ENCODE data around the gene MARCHF9.
A peak's percentile ranks its signal among the peaks of the same experiment; 100 is the strongest.

MARCHF9 gene

DNA sequence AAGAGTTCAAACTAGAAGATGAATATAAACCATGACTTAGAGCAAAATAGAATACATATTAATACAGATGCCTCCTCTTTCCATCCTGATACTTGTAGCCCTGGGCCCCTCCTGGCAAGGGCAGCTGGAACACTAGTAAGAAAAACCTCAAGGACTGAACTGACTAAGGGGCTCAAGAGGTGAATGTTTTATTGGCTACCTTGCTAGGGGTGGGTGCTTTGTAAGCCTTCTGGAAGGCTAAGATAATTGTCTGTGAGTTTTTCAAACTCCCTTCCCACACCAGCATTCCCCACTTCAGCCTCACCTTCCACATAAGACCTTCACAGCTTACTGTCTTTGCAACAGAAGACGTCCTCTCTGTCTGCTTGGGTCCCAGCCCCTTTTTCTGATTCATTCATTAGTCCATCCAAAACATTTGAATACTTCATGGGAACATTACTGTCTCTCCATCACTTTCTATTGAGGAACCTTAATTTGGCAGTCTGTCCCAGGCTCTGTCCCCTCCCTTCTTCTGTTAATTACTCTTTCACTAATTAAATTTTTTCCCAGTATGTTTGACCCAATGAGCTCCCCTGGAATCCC is 1.1 kb upstream of the MARCHF9 start:
- DNase-seq (ENCODE audit: low read depth), result no peak

DNA sequence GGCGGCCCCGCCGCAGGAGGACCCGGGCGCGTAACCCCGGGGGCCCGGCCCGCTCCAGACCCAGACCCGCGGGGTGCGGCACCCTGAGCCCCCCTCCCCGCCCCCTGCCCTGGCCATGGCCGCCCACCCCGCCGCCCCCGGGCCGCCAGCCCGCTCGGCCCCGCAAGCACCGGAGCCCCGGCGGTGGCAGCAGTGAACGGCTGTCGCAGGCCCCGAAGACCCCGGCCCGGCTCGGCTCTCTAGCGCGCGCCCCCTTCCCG is 221 bp downstream of the MARCHF9 start:
- DNase-seq (ENCODE audit: low read depth), result no peak

DNA sequence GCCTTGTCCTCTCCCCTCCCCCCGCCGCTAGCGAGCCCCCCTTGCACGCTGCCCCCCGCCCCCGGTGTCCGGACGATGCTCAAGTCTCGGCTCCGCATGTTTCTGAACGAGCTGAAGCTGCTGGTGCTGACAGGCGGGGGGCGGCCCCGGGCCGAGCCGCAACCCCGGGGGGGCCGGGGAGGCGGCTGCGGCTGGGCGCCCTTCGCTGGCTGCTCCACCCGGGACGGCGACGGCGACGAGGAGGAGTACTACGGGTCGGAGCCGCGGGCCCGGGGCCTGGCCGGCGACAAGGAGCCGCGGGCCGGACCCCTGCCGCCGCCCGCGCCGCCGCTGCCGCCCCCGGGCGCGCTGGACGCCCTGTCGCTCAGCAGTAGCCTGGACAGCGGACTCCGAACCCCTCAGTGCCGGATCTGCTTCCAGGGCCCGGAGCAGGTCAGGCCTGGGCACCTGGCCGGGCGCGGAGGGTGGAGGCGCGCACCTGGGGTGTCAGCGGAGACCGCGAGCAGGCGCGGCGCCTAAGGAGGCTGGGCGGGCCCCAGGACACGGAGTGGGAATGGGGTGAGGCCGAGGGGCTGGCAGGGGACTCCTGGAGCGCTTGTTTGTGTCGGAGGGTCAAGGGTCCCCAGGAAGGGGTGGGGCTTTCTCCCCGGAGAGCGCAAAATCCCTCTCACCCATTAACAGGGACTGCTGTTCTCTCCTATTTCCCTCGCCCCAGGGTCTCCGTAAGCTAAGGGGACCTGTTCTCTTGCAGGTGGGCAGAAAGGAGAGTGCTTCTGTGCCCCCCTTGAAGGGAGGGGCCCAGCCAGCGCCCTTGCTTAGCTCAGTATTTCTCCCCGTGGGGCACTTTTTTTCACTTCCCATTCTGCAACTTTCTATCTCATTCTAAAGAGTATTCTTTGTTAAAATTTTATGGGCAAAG is 810 bp downstream of the MARCHF9 start:
- DNase-seq (ENCODE audit: low read depth), result no peak

DNA sequence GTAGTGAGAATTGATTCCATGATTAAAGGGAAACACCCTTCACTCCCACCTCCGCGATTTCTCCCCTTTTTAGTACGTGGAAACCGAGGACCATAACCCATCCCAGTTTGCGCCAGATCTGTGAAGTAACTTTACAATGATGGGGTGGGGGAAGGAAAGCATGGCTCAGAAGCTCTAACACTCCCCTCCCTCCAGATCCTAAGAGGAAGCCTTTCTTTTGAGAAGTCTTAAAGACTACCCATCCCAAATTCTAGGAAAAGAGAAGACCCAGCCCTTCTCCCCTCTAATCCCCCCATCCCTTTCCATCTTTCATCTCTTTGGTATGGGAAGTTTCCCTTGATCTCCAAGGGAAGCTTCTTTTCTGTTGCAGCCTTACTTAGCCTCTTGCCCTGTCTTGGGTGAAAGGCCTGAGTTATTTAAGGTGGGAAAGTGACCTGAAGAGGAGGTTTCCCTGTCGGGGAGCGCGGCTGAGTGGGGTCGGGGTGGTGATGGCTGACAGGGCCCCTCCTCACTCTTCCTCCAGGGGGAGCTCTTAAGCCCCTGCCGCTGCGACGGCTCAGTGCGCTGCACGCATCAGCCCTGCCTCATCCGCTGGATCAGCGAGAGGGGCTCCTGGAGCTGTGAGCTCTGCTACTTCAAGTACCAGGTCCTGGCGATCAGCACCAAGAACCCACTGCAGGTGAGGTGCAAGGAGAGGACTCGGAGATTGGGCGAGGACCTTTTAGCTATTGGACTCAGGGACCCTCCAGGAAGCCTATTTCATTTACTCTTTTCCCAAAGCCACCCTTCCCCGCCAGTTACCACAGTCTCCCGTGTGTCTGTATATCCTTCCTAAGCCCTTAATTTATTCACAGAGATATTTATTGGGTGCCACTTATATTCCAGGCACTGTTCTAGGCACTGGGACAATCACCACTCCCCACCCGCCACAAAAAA is 1.8 kb downstream of the MARCHF9 start:
- peak; percentile 52 for DNase-seq (ENCODE audit: low read depth)

DNA sequence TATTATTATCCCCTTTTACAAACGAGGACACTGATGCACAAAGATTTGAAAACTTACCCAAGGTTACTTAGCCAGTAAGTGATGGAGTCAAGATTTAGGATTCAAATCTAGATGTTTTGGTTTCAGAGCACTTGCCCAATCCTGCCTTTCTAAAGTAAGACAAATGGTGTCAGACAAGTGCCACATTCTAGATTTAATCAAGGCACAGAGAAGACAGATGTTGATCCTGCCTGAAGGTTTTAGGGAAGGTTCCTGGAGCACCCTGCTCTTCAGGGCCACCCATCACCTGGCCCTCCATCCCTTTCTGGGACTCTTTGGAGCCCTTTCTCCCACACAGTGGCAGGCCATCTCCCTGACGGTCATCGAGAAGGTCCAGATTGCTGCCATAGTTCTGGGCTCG is 2.9 kb downstream of the MARCHF9 start:
- DNase-seq (ENCODE audit: low read depth), result no peak

DNA sequence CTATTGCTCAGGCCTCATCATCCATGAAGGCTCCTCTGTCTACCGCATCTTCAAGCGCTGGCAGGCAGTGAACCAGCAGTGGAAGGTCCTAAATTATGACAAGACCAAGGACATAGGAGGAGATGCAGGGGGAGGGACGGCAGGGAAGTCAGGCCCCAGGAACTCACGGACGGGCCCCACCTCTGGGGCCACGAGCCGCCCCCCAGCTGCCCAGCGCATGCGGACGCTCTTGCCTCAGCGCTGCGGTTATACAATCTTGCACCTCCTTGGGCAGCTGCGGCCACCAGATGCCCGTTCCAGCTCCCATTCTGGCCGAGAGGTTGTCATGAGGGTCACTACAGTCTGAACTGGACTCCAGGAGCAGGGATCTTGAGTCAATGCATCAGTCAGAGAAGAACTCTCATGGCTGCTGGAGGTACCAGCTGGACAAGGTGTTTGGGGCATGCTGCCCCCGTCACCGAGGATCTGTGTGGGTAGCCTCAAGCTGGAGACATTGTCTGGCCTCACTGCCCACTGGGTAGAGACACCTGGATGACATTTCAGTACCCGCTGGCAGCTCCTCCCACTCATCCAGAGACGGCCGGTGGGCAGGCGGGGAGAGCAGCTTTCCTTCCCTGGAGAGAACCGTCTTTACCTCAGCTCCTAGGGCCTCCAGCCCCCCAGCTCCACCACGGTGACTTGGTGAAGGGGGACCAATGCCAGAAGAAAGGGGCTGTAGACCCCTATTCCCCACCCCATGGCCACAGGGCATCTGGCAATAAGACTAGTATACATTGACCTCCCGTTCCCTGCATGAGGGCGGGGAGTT is 3.9 kb downstream of the MARCHF9 start:
- no peak for DNase-seq (ENCODE audit: low read depth)

DNA sequence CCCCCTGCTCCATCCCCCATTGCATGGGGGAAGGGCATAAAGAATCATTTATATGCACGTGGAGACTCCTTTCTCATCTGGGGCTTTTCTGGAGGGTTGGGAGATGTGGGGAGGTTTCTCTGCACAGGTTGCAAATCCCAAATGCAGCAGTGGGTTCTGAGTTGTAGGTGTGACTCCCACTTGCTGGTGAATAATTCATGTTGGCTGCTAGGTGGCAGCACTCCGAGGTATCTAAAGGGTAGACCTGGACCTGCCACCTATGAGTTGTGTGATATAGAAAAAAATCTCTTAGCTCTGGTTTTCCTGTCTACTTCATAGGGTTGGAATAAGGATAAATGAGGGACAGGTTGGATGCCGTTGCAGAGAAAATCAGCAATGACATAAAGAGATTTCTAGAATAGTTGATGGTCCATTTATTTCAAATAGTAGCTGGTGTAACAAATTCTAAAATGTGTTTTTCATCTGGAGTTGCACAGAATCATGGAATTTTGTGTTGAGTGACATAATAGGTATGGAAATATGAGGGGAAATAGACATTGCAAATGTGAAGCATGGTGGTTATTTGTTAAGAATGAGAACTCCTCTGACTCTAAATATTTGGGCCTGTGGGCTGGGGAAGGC is 4.6 kb downstream of the MARCHF9 start:
- DNase-seq (ENCODE audit: low read depth), result no peak

DNA sequence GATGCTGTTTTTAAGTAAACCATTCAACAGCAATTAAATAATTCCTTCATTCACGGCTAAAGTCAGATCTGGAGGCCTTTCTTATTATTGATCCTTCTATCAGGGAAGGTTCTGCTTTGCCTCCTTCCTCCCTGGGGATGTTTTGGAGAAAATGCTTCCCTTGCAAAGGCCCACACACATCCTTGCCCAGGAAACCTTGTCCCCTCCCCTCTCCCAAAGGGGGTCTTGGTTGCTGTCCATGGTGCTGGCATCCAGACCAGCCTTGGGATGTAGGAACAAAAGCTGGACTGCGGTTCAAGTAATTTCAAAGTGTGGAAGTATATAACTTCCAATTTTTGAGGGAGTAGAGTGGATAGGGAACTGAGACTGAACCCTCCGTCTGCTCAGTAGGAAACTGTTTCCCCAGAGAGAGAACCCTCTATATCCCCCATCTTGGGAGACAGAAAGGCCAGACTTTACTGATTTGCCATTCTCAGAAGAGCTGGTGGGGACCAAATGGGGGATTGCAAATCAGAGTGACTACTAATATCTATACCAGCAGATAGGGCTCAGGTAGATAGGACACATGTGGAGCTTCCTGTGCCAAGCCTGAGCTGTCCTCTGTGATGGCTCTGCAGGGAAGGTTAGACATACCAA is 5.6 kb downstream of the MARCHF9 start:
- no peak for DNase-seq (ENCODE audit: low read depth)

DNA sequence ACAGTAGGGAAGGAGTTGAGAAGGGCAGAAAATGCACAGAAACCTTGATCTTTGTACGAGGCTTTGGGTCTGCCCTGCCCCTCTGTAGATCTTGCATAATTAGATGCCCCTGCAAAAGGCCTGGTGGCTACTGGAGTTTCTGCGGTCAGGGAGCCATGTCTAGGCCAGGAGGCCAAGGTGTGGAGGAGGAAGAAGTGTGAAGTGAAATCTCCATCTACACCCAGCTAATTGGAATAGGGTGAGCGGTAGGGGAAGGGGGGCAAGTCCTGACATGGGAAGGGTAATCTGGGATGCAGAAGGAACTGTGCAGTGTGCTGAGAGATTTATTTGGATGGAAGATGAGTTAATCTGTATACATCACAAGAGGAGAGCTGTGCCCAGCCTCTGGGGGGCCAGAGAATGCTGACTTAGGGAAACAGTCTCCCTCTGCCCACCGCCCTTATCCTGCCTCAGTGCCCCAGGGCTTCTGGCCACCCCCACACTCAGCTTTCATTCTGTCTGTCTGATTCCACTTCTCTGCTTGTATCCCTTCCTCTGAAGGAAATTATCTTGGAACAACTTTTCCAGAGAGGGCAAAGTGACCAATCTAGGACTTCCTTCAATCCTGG is 6.6 kb downstream of the MARCHF9 start:
- no peak for DNase-seq (ENCODE audit: low read depth)

DNA sequence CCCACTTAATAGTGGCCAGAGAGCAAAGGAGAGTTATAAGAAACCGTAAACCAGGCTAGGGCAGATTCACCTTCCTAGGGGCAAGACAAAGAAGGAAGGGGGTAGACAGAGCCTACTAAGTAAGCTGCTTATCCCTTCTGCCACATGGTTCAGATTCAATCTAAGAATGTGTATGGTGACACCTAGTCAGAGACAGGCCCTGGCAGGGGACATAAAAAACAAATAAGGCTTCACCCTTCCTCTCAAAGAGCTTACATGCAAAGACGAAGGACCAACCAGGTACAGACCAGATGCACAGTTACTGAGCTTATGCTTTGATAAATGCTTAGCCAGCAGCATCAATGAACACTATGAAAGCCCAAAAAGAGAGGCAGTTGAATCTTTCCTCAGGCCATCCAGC is 7.6 kb downstream of the MARCHF9 start:
- no peak for DNase-seq (ENCODE audit: low read depth)

DNA sequence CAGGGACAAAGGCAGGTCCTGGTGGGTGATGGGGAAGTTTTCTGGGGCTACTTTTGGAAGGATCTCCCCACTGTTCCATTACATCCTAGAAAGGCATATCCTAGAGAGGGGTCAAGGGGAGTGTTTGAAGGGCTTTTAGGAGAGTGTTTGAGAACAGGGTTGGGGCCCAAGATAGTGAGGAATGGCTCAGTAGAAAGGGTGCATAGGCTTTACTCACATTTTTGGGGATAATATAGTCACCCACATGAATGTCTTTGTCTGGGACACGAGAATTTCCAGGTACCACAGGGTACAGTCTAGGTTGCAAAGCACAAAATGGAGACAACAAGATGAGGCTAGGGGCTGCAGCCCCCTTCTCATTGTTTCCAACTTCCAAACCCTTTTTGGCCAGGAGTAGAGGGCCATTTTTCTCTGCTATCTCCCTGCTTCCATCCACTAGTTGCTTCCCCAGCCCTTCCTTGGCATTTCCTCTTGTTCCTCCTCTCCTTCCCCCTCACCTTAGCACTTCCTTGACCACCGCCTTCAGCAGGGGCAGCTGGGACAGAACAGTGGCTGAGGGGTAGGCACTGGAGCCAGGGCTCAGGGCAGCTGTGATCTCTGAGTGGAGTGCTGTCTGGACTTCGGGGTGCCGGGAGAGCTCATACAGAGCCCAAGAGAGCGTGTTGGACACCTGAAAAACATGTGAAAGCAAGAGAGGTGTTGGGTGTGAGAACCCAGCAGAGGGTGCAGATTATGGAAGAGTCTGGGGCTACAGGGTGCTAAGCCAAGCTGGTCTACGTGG is 9.2 kb downstream of the MARCHF9 start:
- no peak for DNase-seq (ENCODE audit: low read depth)

DNA sequence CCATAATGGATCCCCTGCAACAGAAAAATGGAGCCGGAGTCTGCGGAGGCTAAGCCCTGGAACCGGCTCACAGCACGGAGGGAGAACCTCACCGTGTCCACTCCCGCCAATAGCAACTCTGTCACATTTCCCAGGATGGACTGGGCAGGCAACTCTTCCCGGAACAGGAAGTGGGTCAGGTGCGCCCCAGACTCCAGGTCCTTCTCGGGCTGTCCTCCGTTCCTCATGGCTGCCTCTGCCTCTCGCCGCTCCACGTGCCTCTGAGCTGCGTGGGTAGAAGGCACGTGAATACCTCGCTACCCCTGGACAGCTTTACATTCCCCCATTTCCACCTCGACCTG is 9.7 kb downstream of the MARCHF9 start:
- DNase-seq (ENCODE audit: low read depth), result no peak

DNA sequence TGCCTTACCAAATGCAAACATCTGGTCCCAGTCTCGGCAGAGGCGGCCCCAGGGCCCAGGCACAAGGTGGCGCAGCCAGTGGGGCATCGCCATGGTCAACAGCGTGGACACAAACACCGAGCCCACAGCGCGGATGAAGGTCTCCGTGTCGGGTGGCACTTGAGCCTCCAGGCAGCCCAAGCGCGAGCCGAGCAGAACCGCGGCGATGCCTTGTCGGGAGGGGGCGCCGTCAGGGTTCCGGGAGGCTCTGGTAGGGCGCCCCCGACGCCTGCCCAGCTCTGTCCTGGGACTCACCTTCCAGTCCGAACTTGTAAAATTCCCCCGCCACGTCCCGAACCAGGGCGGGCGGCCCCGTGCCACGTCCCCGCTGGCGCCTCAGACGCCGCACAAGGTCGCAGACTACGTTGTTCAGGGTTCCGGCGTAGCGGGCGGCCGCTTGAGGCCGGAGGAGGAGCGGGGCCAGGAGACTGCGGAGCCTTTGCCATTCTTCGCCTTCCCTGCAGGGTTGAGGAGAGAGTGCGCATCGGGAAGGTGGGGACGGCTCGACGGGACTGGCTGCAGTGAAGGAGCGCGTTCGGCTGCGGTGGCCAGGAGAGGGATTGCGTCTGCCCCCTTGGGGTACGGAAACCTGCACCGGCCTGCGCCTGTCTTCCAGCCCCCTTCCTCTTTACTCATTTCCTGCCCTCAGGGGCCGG is 10.2 kb downstream of the MARCHF9 start:
- no peak for DNase-seq (ENCODE audit: low read depth)

DNA sequence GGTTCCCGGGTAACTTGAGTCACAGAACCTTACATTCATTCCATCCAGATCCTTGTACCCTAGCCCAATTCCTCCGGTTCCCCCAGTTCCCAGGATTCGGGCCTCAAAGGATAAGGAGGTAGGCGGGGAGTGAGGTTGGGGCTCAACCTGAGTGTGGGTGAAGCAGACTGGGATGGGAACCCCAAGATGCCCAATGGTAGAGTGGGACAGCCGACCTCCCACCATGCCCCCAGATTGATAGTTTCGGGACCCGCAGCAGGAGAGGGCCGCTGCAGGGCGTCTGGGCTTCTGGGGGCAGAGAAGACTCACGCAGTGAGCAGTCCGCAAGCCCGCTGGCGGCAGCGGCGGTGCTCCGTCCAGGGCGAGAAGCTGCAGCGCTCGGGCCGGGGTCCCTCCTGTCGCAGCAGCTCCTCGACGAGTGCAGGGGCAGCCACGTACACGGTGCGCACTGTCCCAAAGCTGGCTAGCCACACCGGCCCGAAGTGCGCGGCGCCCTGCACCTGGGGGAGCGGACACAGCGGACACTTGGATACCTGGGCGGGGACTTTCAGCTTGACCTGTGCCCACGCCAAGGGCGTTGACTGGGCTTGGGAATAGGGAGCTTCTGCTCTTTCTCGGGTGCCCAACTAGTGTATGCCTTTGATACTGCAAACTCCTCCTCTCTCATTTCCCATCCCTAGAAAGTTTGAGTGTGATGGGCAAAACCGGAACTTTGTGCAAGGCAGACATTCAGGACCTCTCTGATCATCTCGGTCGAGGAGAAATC is 11.0 kb downstream of the MARCHF9 start:
- no peak for DNase-seq (ENCODE audit: low read depth)

DNA sequence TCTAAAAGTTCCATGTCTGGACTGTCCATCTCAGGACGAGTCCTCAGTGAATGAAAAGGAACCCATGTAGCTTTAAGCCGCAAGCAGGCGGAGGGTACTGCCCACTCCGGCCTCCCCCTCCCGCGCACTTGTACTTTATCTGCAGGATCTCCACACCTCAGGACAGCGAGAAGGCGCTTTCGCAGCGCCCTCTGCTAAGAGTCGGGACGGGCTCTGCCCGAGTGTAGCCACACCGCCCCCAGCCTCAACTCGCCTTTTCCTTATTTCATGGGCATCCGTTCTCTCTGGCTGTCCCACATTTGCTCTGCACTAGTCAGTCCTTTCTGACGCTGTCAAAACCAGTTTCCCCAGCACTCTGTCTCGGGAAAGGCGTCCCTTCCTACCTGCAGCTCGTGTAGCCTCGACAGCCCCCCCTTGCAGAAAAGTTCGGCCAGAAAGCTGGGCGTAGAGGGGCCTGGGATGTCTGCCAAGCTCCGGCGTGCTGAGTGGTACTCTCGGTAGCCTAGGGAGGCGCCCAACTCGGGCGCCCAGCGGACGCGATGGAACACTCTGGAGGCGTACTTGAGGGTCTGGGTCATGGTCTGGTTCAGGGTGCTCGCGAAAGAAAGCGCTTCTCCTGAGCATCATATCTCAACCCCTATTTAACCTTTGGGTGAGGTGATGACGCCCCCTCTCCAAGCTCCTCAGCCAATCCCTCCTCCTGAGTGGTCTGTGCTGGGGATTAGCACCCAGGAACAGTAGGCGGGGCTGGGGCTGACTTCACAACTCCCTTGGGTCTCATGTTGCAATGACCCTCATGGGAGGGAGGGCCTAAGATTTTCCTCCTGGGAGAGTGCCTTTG is 11.8 kb downstream of the MARCHF9 start, which contains the start of gene CYP27B1:
TSS of gene CYP27B1 (minus strand) at position 615 of the 841 bp plus-strand sequence. CDS start at position 578, 37 bp downstream.
- DNase-seq (ENCODE audit: low read depth), result no peak

DNA sequence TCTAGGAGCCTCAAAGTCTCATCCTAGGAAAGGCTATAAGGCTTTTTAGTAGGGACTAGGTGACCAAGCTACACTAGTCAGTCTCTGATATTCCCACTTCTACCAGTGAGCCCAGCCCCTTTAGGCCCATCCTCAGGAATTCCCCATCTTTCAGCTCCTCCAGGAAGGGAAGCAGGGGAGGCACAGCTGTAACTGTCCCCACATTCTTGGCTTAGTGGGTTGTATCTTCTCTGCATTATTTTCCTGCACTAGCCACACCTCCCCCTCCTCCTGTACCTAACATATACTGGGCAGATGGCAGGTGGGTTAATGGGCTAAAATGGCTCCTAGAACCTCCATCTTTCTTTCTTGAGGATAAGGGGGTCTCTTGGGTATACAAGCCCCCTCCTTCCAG is 12.4 kb downstream of the MARCHF9 start:
- no peak for DNase-seq (ENCODE audit: low read depth)

DNA sequence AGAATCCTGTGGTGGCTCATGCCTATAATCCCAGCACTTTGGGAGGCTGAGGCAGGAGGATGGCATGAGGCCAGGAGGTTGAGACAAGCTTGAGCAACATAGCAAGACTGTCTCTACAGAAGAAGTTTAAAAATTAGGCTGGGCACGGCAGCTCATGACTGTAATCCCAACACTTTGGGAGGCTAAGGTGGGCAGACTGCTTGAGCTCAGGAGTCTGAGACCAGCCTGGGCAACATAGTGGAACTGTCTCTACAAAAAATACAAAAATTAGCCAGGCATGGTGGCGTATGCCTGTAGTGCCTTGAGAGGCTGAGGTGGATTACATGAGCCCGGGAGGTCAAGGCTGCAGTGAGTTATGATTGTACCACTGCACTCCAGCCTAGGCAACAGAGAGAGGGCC is 13.0 kb downstream of the MARCHF9 start:
- no peak for DNase-seq (ENCODE audit: low read depth)

DNA sequence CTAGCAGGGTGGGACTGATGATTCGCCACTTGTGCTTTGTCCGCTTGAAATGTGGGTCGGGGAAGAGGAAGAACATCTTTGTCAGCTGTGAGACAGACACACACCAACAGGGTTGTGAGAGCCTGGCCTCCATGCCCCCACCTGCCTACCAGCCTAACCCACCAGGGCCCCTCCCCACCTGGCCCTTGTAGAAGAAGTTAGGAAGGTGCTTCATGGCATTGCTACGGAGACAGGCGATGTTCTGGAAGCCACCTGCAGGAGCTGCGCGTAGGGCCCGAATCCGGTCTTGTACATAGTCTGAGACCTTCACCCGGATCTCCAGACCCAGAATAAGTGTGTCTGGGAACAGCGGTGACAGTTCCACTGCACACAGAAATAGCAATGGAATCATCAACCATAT is 14.7 kb downstream of the MARCHF9 start:
- no peak for DNase-seq (ENCODE audit: low read depth)
